Fibroblast of lung (primary cell): Measurements from ENCODE around the gene VCP.

Experiments used
- CTCF ChIP-seq, 2 donors: IDR thresholded peaks in 1 of 2; conservative IDR thresholded peaks in 1 of 2; 1 replicate in 1 of 2; 2 replicates in 1 of 2; pipeline ENCODE4 v1.5.1; 2011 to 2012; ENCODE audit warnings: low read length in 2 of 2, control low read depth in 1 of 2, inconsistent platforms in 1 of 2, low read depth in 1 of 2, mild to moderate bottlenecking in 1 of 2
- EZH2 ChIP-seq: IDR thresholded peaks from 2 replicates; pipeline ENCODE4 v1.5.1; 2012; ENCODE audit warnings: low read length, control low read depth, mild to moderate bottlenecking; ENCODE audit errors: missing control alignments

- TF ChIP-seq EZH2 (no peak), CTCF (conservative IDR thresholded peaks at IDR 0.05 in 1 of 2, IDR thresholded peaks at IDR 0.05 in 1 of 2; ENCODE audit: low read depth in 1 of 2, low read length in 2 of 2) (peak; percentile 47 to 69)
These were observed 21.1 kb downstream of the VCP start for GRCh38 chr9:35051069-35051967.
